MCF 10A (cell line): Measurements from ENCODE around the gene GET3. TPM values are rescaled to one million over a fixed set of nuclear protein-coding genes. Genes with fewer than 3 reads are reported as not detected.

Experiments
- BruUV-seq: library from RNA; stranded (reverse); fragments of 400-500 nt; replicated peaks from 2 replicates; lab custom pipeline; 2021; lab: Mats Ljungman, UMichigan
- CTCF ChIA-PET: fragments of 300-600 bp; sonication (Branson Sonifier 250); formaldehyde crosslinking; extraction: SDS; loops from one replicate; lab custom pipeline; 2021; ENCODE audit warnings: antibody characterized with exemption, inconsistent platforms; lab: Yijun Ruan, JAX
- POLR2A ChIA-PET: fragments of 300-600, 350-650 bp; sonication (Branson Sonifier 250); formaldehyde crosslinking; extraction: SDS; loops from one replicate; lab custom pipeline; 2020; ENCODE audit warnings: antibody characterized with exemption, inconsistent platforms; lab: Yijun Ruan, JAX
- DNase-seq: peaks from one replicate; pipeline ENCODE4 v3.0.0-alpha.2; 2018; ENCODE audit not compliant: unreplicated experiment
- H3K27ac Mint-ChIP-seq: one replicate; pipeline ENCODE4 v1.8.0; 2022; ENCODE audit warnings: mild to moderate bottlenecking, low read depth, mixed read lengths; ENCODE audit not compliant: unreplicated experiment
- H3K27me3 Mint-ChIP-seq: one replicate; pipeline ENCODE4 v1.8.0; 2022; ENCODE audit warnings: mixed read lengths; ENCODE audit not compliant: insufficient read depth, unreplicated experiment
- H3K36me3 Mint-ChIP-seq: one replicate; pipeline ENCODE4 v1.8.0; 2022; ENCODE audit warnings: mild to moderate bottlenecking, moderate library complexity, mixed read lengths; ENCODE audit not compliant: insufficient read depth, unreplicated experiment
- H3K4me1 Mint-ChIP-seq: one replicate; pipeline ENCODE4 v1.8.0; 2022; ENCODE audit warnings: mixed read lengths; ENCODE audit not compliant: insufficient read depth, unreplicated experiment
- H3K4me3 Mint-ChIP-seq: one replicate; pipeline ENCODE4 v1.8.0; 2022; ENCODE audit warnings: mild to moderate bottlenecking, moderate library complexity, mixed read lengths; ENCODE audit not compliant: unreplicated experiment
- H3K9me3 Mint-ChIP-seq: one replicate; pipeline ENCODE4 v1.8.0; 2022; ENCODE audit warnings: mixed read lengths; ENCODE audit not compliant: unreplicated experiment
- CTCF ChIP-seq: fragments of 200-600 bp; IDR thresholded peaks from one replicate; pipeline ENCODE4 v1.8.0; 2022; ENCODE audit warnings: antibody characterized with exemption, mild to moderate bottlenecking; ENCODE audit not compliant: unreplicated experiment
- intact Hi-C: fragments of 100-400 bp; cut with micrococcal nuclease; formaldehyde crosslinking; loops from 2 replicates; pipeline ENCODE4 v1.14.1; 2022
- total RNA-seq: library from RNA; stranded (reverse); gene quantifications from 2 replicates; pipeline ENCODE4 v1.2.3, GENCODE V29; 2022

Gene GET3
- total RNA-seq, 1 experiment from 2014 or later = 62.9 TPM

- intact Hi-C loops = no loop called here
- TF ChIP-seq CTCF = no peak
- BruUV-seq = no TSS peak
- peaks cover 20% of the 10 kb centered on the region for H3K36me3 Mint-ChIP-seq
- H3K4me3 Mint-ChIP-seq = no peak overlapping the region
- DNase-seq = no peak
- H3K9me3 Mint-ChIP-seq = no peaks in the 10 kb centered on the region
- peaks cover 7% of the 10 kb centered on the region for H3K4me1 Mint-ChIP-seq
- POLR2A ChIA-PET = interaction anchor here (0.6 to 10.1 kb wide), 2 partner anchors 22 to 27 kb away, joined by 3 to 410 read pairs; partner anchors contain the start of gene JUNB
- no peak overlapping the region for H3K27ac Mint-ChIP-seq
- CTCF ChIA-PET = interaction anchor here (2.0 to 8.4 kb wide), 4 partner anchors 11 to 76 kb away, joined by 9 to 278 read pairs (median 27); partner anchors contain the start of gene JUNB
- no peaks in the 10 kb centered on the region for H3K27me3 Mint-ChIP-seq
Observed at GRCh38 chr19:12772323-12772722, 35.0 kb downstream of the GET3 start.

- peak; percentile 33 for TF ChIP-seq CTCF
- peak; percentile 55 for DNase-seq
- no peaks in the 10 kb centered on the region for H3K27me3 Mint-ChIP-seq
- CTCF ChIA-PET = interaction anchor here (0.8 to 8.4 kb wide), 8 partner anchors 9 to 75 kb away, joined by 3 to 278 read pairs (median 8); partner anchors contain the start of gene JUNB
- H3K4me3 Mint-ChIP-seq = no peak overlapping the region
- H3K36me3 Mint-ChIP-seq = peaks cover 11% of the 10 kb centered on the region
- H3K9me3 Mint-ChIP-seq = no peaks in the 10 kb centered on the region
- no peak overlapping the region for H3K27ac Mint-ChIP-seq
- intact Hi-C loops = no loop called here
- POLR2A ChIA-PET = interaction anchor here (0.6 to 10.1 kb wide), 8 partner anchors 12 to 118 kb away, joined by 3 to 410 read pairs (median 6); partner anchors contain the start of genes GCDH, JUNB, PRDX2 and THSD8
- no TSS peak for BruUV-seq
- H3K4me1 Mint-ChIP-seq = peaks cover 12% of the 10 kb centered on the region
Observed at GRCh38 chr19:12773571-12773970, 36.3 kb downstream of the GET3 start.

DNA sequence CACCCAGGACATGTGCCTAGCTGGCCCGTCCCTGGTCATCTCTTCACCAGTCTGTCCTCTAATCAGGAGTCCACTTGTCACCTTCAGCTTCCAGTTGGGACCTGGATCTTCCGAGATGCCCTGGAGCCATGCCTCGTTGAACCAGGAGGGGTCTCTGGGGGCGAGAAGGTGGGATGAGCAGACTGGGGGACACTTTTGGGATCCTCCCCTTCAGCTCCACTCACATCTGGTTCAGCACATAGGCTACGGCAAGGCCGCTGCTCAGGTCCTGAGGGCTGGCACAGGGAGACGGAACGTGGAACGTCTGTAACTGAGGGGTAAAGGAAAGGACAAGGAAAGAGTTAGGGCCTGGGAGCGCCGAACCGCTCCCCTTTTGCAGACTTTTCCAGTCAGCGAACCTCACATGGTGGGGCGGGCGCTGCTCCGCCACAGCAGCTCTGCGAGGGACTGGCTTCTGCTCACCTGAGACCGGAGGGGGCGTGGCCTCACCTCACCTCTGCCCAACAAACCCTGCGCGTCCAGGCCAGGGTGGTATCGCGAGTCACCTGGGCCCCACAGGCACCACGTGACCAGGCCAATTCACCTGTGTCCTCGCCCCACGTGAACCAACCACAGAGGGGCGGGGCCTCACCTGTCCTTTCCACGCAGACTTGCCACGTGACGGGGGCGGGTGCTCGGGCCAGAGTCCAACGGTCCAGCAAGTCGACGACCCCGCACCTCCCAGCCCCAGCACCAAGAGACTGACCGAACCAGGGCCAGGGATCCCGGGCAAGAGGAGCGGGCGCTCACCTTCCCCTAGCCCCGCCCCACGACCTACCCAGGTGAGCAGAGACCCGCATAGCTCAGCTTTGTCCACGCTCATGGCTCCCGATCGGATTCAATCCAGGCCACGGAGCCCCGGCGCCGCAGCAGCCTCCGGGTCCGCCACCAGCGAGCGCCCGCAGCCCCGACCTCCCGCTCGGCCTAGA lies 37.6 kb downstream of the GET3 start, which contains the start of gene HOOK2:
HOOK2 (minus strand) TSS at position 965 of the 968 bp plus-strand sequence; CDS start at position 862, 103 bp downstream.
- Mint-ChIP-seq H3K27ac (peak within 1 kb of the TSS; percentile 46), H3K4me3 (peak within 1 kb of the TSS; percentile 74), H3K9me3 (no peaks in the 10 kb centered on the region), H3K4me1 (peaks cover 13% of the 10 kb centered on the region), H3K36me3 (peaks cover 7% of the 10 kb centered on the region), H3K27me3 (no peaks in the 10 kb centered on the region)
- ChIA-PET POLR2A (interaction anchor here (0.6 to 10.1 kb wide), 12 partner anchors 9 to 163 kb away, joined by 3 to 410 read pairs (median 6); partner anchors contain the start of genes DNASE2, GCDH, JUNB and PRDX2), CTCF (interaction anchor here (0.6 to 8.4 kb wide), 9 partner anchors 9 to 151 kb away, joined by 3 to 278 read pairs (median 4); partner anchors contain the start of gene JUNB)
- BruUV-seq = no TSS peak
- intact Hi-C loops = loop anchor here (5.0 kb wide), 1 partner anchor 72 kb away; no protein-coding TSS in a partner anchor
- no peak for TF ChIP-seq CTCF
- DNase-seq = peak; percentile 84
